DMS53 (cell line): ENCODE results near the gene NOTCH1.

Source experiments
- DNase-seq: peaks from one replicate; lab custom pipeline; 2025; lab: John Stamatoyannopoulos, UW

NOTCH1 gene

GRCh38 chr9:136516191-136516654, 29.6 kb downstream of the NOTCH1 start:
- no peak for DNase-seq

GRCh38 chr9:136515276-136515675, 30.6 kb downstream of the NOTCH1 start:
- no peak for DNase-seq

GRCh38 chr9:136514022-136514714, 31.7 kb downstream of the NOTCH1 start:
- no peak for DNase-seq

- no peak for DNase-seq
Measured at GRCh38 chr9:136513191-136513590, 32.7 kb downstream of the NOTCH1 start.

- peak; percentile 35 for DNase-seq
Measured at GRCh38 chr9:136512651-136513071, 33.2 kb downstream of the NOTCH1 start.

GRCh38 chr9:136511670-136512592, 33.9 kb downstream of the NOTCH1 start:
- no peak for DNase-seq

GRCh38 chr9:136511144-136511669, 34.6 kb downstream of the NOTCH1 start:
- DNase-seq: no peak

- DNase-seq: no peak
Measured at GRCh38 chr9:136510561-136510960, 35.3 kb downstream of the NOTCH1 start.

- DNase-seq: no peak
Measured at GRCh38 chr9:136509549-136509948, 36.3 kb downstream of the NOTCH1 start.

GRCh38 chr9:136508729-136509500, 36.9 kb downstream of the NOTCH1 start:
- DNase-seq: peak; percentile 49

GRCh38 chr9:136507992-136508375, 37.9 kb downstream of the NOTCH1 start:
- DNase-seq: no peak

GRCh38 chr9:136507221-136507991, 38.4 kb downstream of the NOTCH1 start:
- no peak for DNase-seq

- DNase-seq: no peak
Measured at GRCh38 chr9:136506425-136506824, 39.4 kb downstream of the NOTCH1 start.

- no peak for DNase-seq
Measured at GRCh38 chr9:136505406-136506403, 40.1 kb downstream of the NOTCH1 start.

- DNase-seq: no peak
Measured at GRCh38 chr9:136504512-136505348, 41.1 kb downstream of the NOTCH1 start.

GRCh38 chr9:136502940-136503550, 42.8 kb downstream of the NOTCH1 start:
- no peak for DNase-seq

GRCh38 chr9:136502196-136502595, 43.7 kb downstream of the NOTCH1 start:
- no peak for DNase-seq

GRCh38 chr9:136501686-136502085, 44.2 kb downstream of the NOTCH1 start:
- DNase-seq: no peak
